Right ventricle myocardium superior (tissue), 1 donor: Measurements from ENCODE around the gene ZMYND8. TPM values are rescaled to one million over a fixed set of nuclear protein-coding genes. Genes with fewer than 3 reads are reported as not detected.

Source experiments
- microRNA-seq: library from miRNA; unstranded; fragments of <30 nt; microRNA quantifications from one replicate; pipeline ENCODE4 v1.2.0, GENCODE V29; 2020
- total RNA-seq: library from RNA; stranded (reverse); fragmentation: NEBNext Ultra II Directional; extraction: Animal tissue kit (Norgen Biotek cat#: 25700); gene quantifications from one replicate; pipeline ENCODE4 v1.2.1, GENCODE V29; 2021
- donor health status: DM: no; HTN: yes; CAD: no; lungs with severe emphysema.

Gene ZMYND8
- total RNA-seq, 1 donor from 2014 or later: 37.7 TPM

Small RNAs within 50 kb of the gene (microRNA-seq; reads per million reads assigned to microRNA genes)
- not detected for gene MIR3616

Other genes starting within 250 kb of the ZMYND8 start
- 19.1 TPM for gene NCOA3, start 145.2 kb upstream of the ZMYND8 start, total RNA-seq